ENCODE results near the gene FOXJ2.
"Not testable (repeated sequence)": the region's sequence is repeated elsewhere in the genome, so short reads cannot be mapped to it uniquely, and the experiment has no call there.

FOXJ2 gene

DNA sequence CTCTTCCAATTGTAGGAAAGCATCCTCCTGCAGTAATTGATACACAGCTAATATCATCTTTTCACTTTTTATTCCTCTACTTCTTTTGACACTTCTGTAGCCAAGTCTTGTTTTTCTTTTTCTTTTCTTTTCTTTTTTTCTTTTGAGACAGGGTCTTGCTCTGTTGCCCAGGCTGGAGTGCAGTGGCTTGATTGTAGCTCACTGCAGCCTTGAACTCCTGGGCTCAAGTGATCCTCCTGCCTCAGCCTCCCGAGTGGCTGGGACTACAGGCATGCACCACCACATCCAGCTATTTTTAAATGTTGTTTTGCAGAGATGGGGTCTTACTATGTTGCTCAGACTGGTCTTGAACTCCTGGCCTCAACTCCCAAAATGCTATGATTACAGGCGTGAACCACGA lies 39.3 kb downstream of the FOXJ2 start:
- not testable (repeated sequence) for DNase-seq

GRCh38 chr12:8075935-8076334 lies 43.4 kb downstream of the FOXJ2 start:
- DNase-seq: no peak

DNA sequence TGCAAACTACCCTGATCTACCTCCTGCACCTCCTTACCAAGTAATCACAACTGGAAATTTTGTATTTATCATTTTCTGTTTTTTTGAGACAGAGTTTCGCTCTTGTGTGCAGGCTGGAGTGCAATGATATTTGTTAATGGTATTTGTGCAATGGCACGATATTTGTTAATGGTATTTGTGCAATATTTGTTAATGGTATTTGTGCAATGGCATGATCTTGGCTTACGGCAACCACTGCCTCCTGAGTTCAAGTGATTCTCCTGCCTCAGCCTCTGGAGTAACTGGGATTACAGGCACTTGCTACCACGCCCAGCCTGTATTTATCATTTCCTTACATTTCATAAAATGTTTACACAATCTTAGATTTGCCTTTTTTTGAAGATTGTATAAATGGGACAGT lies 43.9 kb downstream of the FOXJ2 start:
- no peak for DNase-seq

- no peak for DNase-seq
Observed at GRCh38 chr12:8077207-8077606, 44.7 kb downstream of the FOXJ2 start.

- peak; percentile 60 for DNase-seq
Observed at GRCh38 chr12:8078398-8078797, 45.9 kb downstream of the FOXJ2 start.

GRCh38 chr12:8078916-8079315 lies 46.4 kb downstream of the FOXJ2 start:
- DNase-seq: no peak

GRCh38 chr12:8080120-8080519 lies 47.6 kb downstream of the FOXJ2 start:
- DNase-seq: no peak

- DNase-seq: peak; percentile 53
Observed at GRCh38 chr12:8081251-8081920, 48.9 kb downstream of the FOXJ2 start.

- DNase-seq: no peak
Observed at GRCh38 chr12:8082808-8083100, 50.2 kb downstream of the FOXJ2 start.

GRCh38 chr12:8084351-8084750 lies 51.8 kb downstream of the FOXJ2 start:
- DNase-seq: peak; percentile 63

DNA sequence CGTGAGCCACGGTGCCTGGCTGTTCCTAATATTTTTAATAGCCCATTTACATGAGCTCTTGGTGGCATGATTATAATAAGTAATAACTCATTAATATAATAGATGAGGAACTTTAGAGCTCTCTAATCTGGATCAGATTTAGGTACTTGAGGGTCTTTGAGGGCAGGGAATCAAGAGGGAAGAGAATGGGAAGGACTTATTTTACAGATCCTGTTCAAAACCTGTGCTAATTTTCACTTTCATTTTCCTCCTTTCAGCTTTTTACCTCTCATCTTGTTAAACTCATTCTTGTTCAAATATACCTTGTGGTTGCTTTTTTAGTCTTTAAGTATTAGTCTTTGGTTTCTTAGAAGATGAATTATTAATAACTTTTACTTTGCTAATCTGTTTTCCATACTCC lies 55.1 kb downstream of the FOXJ2 start:
- no peak for DNase-seq

- DNase-seq: peak; percentile 51
Observed at GRCh38 chr12:8088574-8088973, 56.1 kb downstream of the FOXJ2 start.

DNA sequence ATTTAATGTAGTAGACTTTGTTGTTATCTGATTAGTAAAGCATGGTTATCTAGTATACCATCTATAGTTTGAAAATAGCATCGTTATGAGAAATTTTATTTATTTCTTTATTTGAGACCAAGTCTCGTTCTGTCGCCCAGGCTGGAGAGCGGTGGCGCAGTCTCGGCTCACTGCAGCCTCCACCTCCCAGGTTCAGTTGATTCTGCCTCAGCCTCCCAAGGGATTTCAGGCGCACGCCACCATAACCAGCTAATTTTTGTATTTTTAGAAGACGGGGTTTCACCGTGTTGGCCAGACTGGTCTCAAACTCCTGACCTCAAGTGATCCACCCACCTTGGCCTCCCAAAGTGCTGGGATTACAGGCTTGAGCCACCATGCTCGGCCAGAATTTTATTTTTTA lies 56.8 kb downstream of the FOXJ2 start:
- not testable (repeated sequence) for DNase-seq

GRCh38 chr12:8089716-8090115 lies 57.2 kb downstream of the FOXJ2 start:
- DNase-seq: no peak

DNA sequence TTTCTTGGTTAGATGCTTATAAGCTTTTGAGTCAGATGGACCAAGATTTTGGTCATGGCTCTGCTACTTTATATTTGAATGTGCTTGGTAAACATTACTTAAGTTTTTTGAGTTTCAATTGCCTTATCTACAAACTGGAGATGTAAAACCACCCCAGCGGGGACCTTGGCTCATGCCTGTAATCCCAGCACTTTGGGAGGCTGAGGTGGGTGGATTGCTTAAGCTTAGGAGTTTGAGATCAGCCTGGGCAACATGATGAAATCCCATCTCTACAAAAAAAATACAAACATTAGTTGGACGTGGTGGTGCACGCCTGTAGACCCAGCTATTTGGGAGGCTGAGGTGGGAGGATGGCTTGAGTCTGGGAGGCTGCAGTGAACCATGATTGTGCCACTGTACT lies 60.8 kb downstream of the FOXJ2 start:
- DNase-seq: no peak

DNA sequence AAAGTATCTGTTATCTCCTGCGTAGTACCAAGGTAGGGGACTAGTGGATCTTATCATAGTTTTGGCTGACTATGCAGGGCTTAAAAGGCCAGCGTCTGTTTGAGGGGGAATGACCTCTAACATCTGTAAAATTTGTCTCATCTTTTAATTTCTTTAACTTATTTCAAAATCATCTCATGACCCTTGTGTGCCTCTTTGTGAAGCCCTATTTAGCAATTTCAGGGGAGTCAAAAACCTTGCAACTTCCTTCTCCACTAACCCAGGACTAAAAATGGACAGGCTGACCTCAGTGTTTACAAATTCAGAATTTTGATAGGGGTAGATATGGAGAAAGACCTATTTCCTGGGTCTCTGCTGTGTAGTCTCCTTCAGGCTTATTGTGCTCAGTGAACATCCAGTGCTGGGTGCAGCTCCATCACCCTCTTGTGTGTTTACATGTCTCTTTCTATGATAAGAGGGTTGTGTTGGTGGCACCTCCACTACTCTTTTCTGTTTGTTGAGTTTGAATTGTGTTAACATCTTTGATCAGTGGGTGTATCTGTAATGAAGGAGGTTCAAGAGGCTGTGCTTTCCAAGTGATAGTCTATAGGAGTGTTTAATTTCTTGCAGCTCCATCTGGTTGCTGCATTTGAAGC lies 63.9 kb downstream of the FOXJ2 start:
- no peak for DNase-seq

- no peak for DNase-seq
Observed at GRCh38 chr12:8099235-8099634, 66.7 kb downstream of the FOXJ2 start.
